Tibial nerve (tissue), 4 donors: Measurements from ENCODE around the gene RUNX2. TPM values are rescaled to one million over a fixed set of nuclear protein-coding genes. Genes with fewer than 3 reads are reported as not detected.

Source experiments
- DNase-seq, 2 donors: peaks; one replicate each; pipeline ENCODE4 v3.0.0-alpha.2; 2019; ENCODE audit warnings: low spot score in 2 of 2
- H3K27ac ChIP-seq, 4 donors: fragments of 200-600 bp; sonication (generic) in 3 of 4; one replicate each; pipeline ENCODE4 v1.5.1; 2017 to 2019; ENCODE audit warnings: mild to moderate bottlenecking in 1 of 4
- H3K27me3 ChIP-seq, 2 donors: fragments of 200-600 bp; sonication (generic) in 1 of 2; one replicate each; pipeline versions ENCODE4 v1.5.1 to v1.6.0; 2017 to 2019
- H3K36me3 ChIP-seq, 3 donors: fragments of 200-600 bp; sonication (generic); one replicate each; pipeline ENCODE4 v1.5.1; 2018 to 2019
- H3K4me1 ChIP-seq, 4 donors: fragments of 200-600 bp; sonication (generic) in 3 of 4; one replicate each; pipeline ENCODE4 v1.5.1; 2017 to 2019
- H3K4me3 ChIP-seq, 4 donors: fragments of 200-600 bp; sonication (generic) in 3 of 4; one replicate each; pipeline ENCODE4 v1.5.1; 2017 to 2019; ENCODE audit warnings: mild to moderate bottlenecking in 1 of 4, moderate library complexity in 1 of 4
- H3K9me3 ChIP-seq, 4 donors: fragments of 200-600 bp; sonication (generic) in 3 of 4; one replicate each; pipeline ENCODE4 v1.5.1; 2017 to 2019
- EP300 ChIP-seq, 2 donors: sonication (generic); formaldehyde crosslinking; IDR thresholded peaks; one replicate each; pipeline ENCODE4 v1.6.1; 2017; ENCODE audit warnings: antibody characterized with exemption in 2 of 2, mild to moderate bottlenecking in 1 of 2
- POLR2A ChIP-seq, 2 donors: fragments of 450-650 bp; IDR thresholded peaks; one replicate each; pipeline ENCODE4 v1.6.1; 2017; ENCODE audit warnings: antibody characterized with exemption in 2 of 2, mild to moderate bottlenecking in 2 of 2, moderate library complexity in 2 of 2
- WGBS, 2 donors: methylation state at CpG; one replicate each; pipeline ENCODE4 v1.1.5; 2018; 5-methylcytosine and 5-hydroxymethylcytosine counted together
- total RNA-seq, 4 donors: library from RNA; depleted of rRNA; stranded (reverse); fragments of >200 nt; gene quantifications; one replicate each; pipeline ENCODE4 v1.1.0, GENCODE V29; 2016
- TF ChIP-seq, protein P1 (sequence below), 5 experiments: fragments of 200-600 bp in 3 of 5; fragments of 450-650 bp in 2 of 5; sonication (generic) in 3 of 5; IDR thresholded peaks; one replicate each; pipeline ENCODE4 v1.5.1; 2016 to 2019; ENCODE audit warnings: antibody characterized with exemption in 5 of 5, mild to moderate bottlenecking in 3 of 5, moderate library complexity in 2 of 5

Gene RUNX2
- total RNA-seq, 4 donors from 2014 or later = 6.3 to 12.3 (median 7.8) TPM

DNA sequence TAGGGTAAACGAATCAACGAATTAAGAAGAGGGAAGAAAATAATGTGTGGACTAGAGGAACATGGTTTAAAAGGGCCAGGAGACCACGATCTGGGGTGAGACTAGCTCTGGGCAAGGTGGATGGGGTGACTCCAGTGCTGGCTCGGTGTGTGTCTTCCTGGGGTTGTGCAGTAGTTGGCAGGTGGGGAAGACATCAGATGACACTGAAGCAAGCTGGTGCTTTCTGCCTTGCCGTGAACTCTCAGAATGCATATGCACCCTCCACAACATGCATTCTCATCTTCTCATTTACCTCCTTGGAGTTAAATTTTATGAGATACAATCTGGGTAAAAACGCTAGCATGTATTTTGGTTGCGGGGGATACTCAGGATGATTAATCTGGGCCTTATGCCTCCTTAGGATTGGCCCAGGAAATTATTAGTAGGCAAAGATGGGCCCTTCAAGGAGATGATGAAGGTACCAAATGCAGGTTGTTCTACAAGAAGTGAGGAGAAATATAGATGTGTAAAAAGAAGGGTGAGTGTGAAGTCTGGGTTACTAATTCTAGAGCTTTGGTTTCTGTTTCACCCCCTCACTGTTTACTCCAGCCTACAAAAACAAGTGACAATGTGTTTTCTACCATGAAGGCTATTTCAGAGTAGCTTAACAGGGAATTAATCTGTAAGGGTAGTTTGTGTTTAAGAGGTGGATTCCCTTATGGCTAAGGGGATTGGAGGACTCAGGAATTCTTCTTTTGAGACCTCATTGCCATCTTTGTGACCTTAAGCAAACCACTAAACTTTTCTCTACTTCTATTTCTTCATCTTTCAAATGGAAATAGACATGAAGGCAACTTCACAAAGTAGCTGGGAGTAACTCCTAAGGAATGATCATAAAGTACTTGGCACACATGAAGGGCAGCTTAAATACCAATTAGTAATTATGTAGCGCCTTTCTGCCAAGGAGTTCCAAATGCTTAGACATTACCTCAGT, 120.6 kb downstream of the RUNX2 start:
- Histone ChIP-seq H3K9me3 (no peaks in the 10 kb centered on the region), H3K27me3 (no peaks in the 10 kb centered on the region), H3K4me3 (no peak overlapping the region), H3K27ac (peak overlapping the region in 2 of 4 donors; percentile 83 to 85), H3K4me1 (peaks cover 0 to 57% (median 40%) of the 10 kb centered on the region in 4 donors), H3K36me3 (peaks cover 0 to 9% (median 0%) of the 10 kb centered on the region in 3 donors)
- DNase-seq = no peak
- 90 to 92% methylated on average over 8 of the region's 8 CpGs for WGBS, 2 donors
- TF ChIP-seq EP300 (IDR thresholded peaks at IDR 0.05) (no peak), POLR2A (IDR thresholded peaks at IDR 0.05) (no peak)
- TF ChIP-seq, protein P1, sequence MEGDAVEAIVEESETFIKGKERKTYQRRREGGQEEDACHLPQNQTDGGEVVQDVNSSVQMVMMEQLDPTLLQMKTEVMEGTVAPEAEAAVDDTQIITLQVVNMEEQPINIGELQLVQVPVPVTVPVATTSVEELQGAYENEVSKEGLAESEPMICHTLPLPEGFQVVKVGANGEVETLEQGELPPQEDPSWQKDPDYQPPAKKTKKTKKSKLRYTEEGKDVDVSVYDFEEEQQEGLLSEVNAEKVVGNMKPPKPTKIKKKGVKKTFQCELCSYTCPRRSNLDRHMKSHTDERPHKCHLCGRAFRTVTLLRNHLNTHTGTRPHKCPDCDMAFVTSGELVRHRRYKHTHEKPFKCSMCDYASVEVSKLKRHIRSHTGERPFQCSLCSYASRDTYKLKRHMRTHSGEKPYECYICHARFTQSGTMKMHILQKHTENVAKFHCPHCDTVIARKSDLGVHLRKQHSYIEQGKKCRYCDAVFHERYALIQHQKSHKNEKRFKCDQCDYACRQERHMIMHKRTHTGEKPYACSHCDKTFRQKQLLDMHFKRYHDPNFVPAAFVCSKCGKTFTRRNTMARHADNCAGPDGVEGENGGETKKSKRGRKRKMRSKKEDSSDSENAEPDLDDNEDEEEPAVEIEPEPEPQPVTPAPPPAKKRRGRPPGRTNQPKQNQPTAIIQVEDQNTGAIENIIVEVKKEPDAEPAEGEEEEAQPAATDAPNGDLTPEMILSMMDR (IDR thresholded peaks at IDR 0.05) = no peak

DNA sequence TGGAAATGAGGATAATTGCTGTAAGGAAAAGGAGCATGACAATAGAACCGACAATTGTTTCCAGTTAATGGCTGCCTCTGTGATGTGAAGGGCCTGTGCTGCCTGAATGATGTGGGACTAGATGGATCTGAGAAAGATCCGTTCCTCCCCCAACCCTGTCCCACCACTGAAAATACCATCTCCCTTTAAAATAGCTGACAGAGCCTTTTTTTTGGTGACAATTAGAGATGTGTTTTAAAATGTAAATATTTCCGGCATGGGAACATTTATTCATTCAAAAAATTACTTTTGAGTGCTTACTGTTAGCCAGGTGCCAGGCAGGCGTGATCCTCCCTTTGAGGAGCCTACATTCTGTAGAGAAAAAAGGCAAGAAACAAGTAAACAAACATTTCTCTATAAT, 122.0 kb downstream of the RUNX2 start:
- Histone ChIP-seq H3K27ac (peak overlapping the region in 1 of 4 donors; percentile 5), H3K9me3 (no peaks in the 10 kb centered on the region), H3K4me3 (no peak overlapping the region), H3K4me1 (peaks cover 0 to 54% (median 32%) of the 10 kb centered on the region in 4 donors), H3K27me3 (no peaks in the 10 kb centered on the region), H3K36me3 (peaks cover 0 to 9% (median 0%) of the 10 kb centered on the region in 3 donors)
- no peak for DNase-seq
- WGBS, 2 donors = 87 to 90% methylated on average over 4 of the region's 4 CpGs
- TF ChIP-seq EP300 (IDR thresholded peaks at IDR 0.05) = no peak
- TF ChIP-seq POLR2A (IDR thresholded peaks at IDR 0.05) = no peak
- TF ChIP-seq, protein P1 (IDR thresholded peaks at IDR 0.05) = no peak

DNA sequence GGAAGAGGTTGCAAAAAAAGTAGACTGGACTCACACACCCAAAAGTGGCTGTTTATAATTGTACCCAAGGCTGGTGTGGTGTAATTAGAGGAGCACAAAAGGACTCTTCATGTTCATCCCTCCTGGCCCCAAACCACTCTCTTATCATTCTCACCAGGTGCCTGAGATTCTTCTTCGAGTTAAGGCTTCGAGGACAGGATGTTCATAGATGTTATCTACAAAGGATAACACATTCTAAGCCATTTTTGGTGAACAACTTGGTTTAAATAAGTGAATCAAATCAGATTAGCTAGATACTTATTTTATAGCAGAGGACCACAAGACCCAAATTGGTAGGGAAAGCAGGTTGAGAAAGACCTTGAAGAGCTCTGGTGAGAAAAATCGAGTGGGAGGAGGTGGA, 122.7 kb downstream of the RUNX2 start:
- 82 to 86% methylated on average over 3 of the region's 3 CpGs for WGBS, 2 donors

DNA sequence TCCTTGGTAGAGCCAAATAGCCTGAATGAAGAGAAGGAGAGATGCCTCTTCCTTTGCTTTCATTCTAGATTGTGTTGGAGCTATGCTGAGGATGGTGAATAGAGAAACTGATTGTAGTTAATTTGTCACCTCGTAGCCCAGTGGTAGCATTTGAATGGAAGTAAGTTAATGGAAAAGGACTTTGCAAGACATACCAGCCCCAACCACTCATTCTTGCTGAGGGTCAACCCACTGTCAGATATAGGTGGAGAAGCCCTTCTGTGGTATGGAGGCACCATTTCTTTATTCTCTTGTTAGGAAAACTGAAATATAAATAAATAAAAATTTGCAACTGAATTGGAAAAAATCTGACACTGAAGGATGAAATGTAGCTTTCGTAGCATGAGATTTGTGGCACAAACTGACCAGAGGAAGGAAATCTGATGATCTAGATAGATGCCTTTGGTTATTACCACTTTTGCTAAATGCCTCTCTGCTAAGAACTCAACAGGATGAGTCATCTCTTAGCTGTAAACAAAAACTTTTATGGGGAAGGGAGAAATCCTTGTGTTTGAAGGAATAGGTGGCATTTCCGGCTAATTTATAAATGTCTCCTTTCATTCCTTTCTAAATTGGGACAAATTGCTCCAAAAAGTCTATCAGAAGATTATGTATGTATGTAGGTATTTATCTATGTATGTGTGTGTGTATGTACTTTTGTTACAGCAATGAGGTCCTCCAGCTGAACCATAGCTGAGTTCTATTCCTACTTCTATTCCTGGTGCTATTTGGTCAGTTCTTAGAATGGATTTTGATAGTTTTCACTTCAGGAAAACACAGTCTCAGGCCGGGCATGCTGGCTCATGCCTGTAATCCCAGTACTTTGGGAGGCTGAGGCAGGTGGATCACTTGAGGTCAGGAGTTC, 126.1 kb downstream of the RUNX2 start:
- H3K4me3 ChIP-seq = no peak overlapping the region
- 77 to 83% methylated on average over 4 of the region's 4 CpGs for WGBS, 2 donors
- no peak for DNase-seq
- H3K36me3 ChIP-seq = peaks cover 0 to 9% (median 0%) of the 10 kb centered on the region in 3 donors
- no peak for TF ChIP-seq EP300 (IDR thresholded peaks at IDR 0.05)
- TF ChIP-seq POLR2A (IDR thresholded peaks at IDR 0.05) = no peak
- TF ChIP-seq, protein P1 (IDR thresholded peaks at IDR 0.05) = no peak
- no peaks in the 10 kb centered on the region for H3K27me3 ChIP-seq
- peaks cover 0 to 13% (median 5%) of the 10 kb centered on the region in 4 donors for H3K4me1 ChIP-seq
- peak overlapping the region in 2 of 4 donors; percentile 40 to 78 for H3K27ac ChIP-seq
- peaks cover 0 to 3% (median 0%) of the 10 kb centered on the region in 4 donors for H3K9me3 ChIP-seq

More for the DNA sequence above, 122.7 kb downstream of the RUNX2 start:
- Histone ChIP-seq H3K36me3 (peaks cover 0 to 9% (median 0%) of the 10 kb centered on the region in 3 donors), H3K4me1 (peaks cover 0 to 47% (median 27%) of the 10 kb centered on the region in 4 donors), H3K27ac (no peak overlapping the region), H3K4me3 (no peak overlapping the region), H3K9me3 (no peaks in the 10 kb centered on the region), H3K27me3 (no peaks in the 10 kb centered on the region)
- DNase-seq = no peak
- TF ChIP-seq POLR2A (IDR thresholded peaks at IDR 0.05) = no peak
- TF ChIP-seq, protein P1 (IDR thresholded peaks at IDR 0.05) = no peak
- no peak for TF ChIP-seq EP300 (IDR thresholded peaks at IDR 0.05)
